Activated T-cell treated with anti-CD3 and anti-CD28 coated beads, Interleukin-2, amount 50 U/mL, for 72 hours (primary cell): ENCODE results near the gene N4BP3. TPM values are rescaled to one million over a fixed set of nuclear protein-coding genes. Genes with fewer than 3 reads are reported as not detected.

Experiments
- ATAC-seq, 2 donors: fragments of 150-1000 bp; cut with Tn5 transposase; replicated peaks in 1 of 2; 2 replicates each; pipeline ENCODE4 v1.10.0; 2021; ENCODE audit warnings: moderate library complexity in 2 of 2, mild to moderate bottlenecking in 1 of 2
- DNase-seq, 2 donors: peaks; one replicate each; pipeline ENCODE4 v3.0.0; 2021 to 2022; ENCODE audit warnings: mixed read lengths in 1 of 2
- H3K27ac Mint-ChIP-seq: one replicate; pipeline ENCODE4 v1.8.0; 2022; ENCODE audit warnings: mild to moderate bottlenecking, moderate library complexity, mixed read lengths
- H3K27me3 Mint-ChIP-seq: one replicate; pipeline ENCODE4 v1.8.0; 2022; ENCODE audit warnings: low read depth, mixed read lengths
- H3K36me3 Mint-ChIP-seq, 2 donors: one replicate each; pipeline ENCODE4 v1.8.0; 2022; ENCODE audit warnings: mixed read lengths in 2 of 2, mild to moderate bottlenecking in 1 of 2; ENCODE audit not compliant: insufficient read depth in 2 of 2
- H3K4me1 Mint-ChIP-seq: one replicate; pipeline ENCODE4 v1.8.0; 2022; ENCODE audit warnings: low read depth, mixed read lengths
- H3K4me3 Mint-ChIP-seq, 2 donors: one replicate each; pipeline ENCODE4 v1.8.0; 2022; ENCODE audit warnings: mild to moderate bottlenecking in 2 of 2, mixed read lengths in 2 of 2, moderate library complexity in 2 of 2
- H3K9me3 Mint-ChIP-seq, 2 donors: one replicate each; pipeline ENCODE4 v1.8.0; 2022; ENCODE audit warnings: mixed read lengths in 2 of 2
- total RNA-seq, 2 donors: library from RNA; stranded (reverse); gene quantifications; one replicate each; pipeline ENCODE4 v1.2.3, GENCODE V29; 2022

The N4BP3 gene
- total RNA-seq, 2 donors from 2014 or later = 5.6 to 6.0 TPM

DNA sequence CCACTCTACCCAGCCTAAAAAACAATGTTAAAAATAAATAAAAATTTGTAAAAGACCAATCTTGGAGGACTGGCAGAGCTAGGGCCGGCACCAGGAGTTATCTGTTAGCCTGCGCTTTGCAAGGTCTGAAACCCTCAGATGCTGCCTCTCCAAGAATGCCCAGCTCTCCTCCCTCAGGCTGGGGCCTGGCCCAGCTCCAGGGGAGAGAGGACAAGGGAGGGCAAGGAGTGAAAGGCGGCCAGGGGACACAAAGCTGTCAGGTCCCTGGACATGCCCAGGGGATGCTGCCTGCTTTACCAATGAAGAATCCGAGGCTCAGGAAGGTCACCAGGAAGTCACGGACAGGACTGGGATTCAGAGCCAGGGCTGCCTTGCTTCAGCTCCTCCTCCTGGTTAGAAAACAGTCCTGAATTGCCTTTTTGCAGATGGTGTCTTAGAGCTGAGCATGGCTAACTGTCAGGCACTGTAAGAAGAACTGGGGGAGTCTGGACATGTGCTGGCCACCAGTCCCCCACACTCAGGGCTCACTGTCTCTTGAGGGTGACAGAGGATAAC lies 5.5 kb upstream of the N4BP3 start:
- H3K9me3 Mint-ChIP-seq = no peaks in the 10 kb centered on the region
- no peak overlapping the region for H3K27ac Mint-ChIP-seq
- H3K36me3 Mint-ChIP-seq = no peaks in the 10 kb centered on the region
- ATAC-seq (no peak), DNase-seq (no peak)
- H3K4me1 Mint-ChIP-seq = peaks cover 5% of the 10 kb centered on the region
- no peaks in the 10 kb centered on the region for H3K27me3 Mint-ChIP-seq
- H3K4me3 Mint-ChIP-seq = no peak overlapping the region

GRCh38 chr5:178108446-178108845 lies 4.9 kb upstream of the N4BP3 start:
- H3K27me3 Mint-ChIP-seq = no peaks in the 10 kb centered on the region
- ATAC-seq = no peak
- H3K4me3 Mint-ChIP-seq = no peak overlapping the region
- no peaks in the 10 kb centered on the region for H3K9me3 Mint-ChIP-seq
- no peak for DNase-seq
- peaks cover 5% of the 10 kb centered on the region for H3K4me1 Mint-ChIP-seq
- no peaks in the 10 kb centered on the region for H3K36me3 Mint-ChIP-seq
- H3K27ac Mint-ChIP-seq = no peak overlapping the region

GRCh38 chr5:178108966-178109365 lies 4.4 kb upstream of the N4BP3 start:
- no peak for ATAC-seq
- Mint-ChIP-seq H3K9me3 (no peaks in the 10 kb centered on the region), H3K4me1 (peaks cover 5% of the 10 kb centered on the region), H3K27ac (no peak overlapping the region), H3K27me3 (no peaks in the 10 kb centered on the region), H3K36me3 (no peaks in the 10 kb centered on the region), H3K4me3 (no peak overlapping the region)
- no peak for DNase-seq

GRCh38 chr5:178110511-178110910 lies 2.8 kb upstream of the N4BP3 start:
- H3K36me3 Mint-ChIP-seq = peaks cover 0 to 2% of the 10 kb centered on the region in 2 donors
- H3K27ac Mint-ChIP-seq = no peak overlapping the region
- DNase-seq (no peak), ATAC-seq (no peak)
- H3K4me3 Mint-ChIP-seq = no peak overlapping the region
- H3K27me3 Mint-ChIP-seq = no peaks in the 10 kb centered on the region
- peaks cover 15% of the 10 kb centered on the region for H3K4me1 Mint-ChIP-seq
- H3K9me3 Mint-ChIP-seq = no peaks in the 10 kb centered on the region

DNA sequence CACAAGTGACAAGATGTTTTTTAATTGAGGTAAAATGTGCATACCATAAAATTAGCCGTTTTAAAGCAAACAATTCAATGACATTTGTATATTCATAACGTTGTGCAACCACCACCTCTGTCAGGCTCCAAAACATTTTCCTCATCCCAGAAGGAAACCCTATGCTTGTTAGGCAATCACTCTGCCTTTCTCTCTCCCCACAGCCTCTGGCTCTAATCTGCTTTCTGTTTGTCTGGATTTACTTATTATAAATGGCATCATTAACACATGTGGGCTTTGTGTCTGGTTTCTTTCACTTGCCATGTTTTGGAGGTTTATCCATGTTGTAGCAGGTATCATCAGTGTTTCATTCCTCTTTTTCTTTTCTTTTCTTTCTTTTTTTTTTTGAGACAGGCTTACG lies 1.4 kb upstream of the N4BP3 start:
- no peak for ATAC-seq
- no peak overlapping the region for H3K27ac Mint-ChIP-seq
- DNase-seq = no peak
- peaks cover 0 to 2% of the 10 kb centered on the region in 2 donors for H3K36me3 Mint-ChIP-seq
- peaks cover 29% of the 10 kb centered on the region for H3K4me1 Mint-ChIP-seq
- H3K4me3 Mint-ChIP-seq = no peak overlapping the region
- no peaks in the 10 kb centered on the region for H3K27me3 Mint-ChIP-seq
- H3K9me3 Mint-ChIP-seq = no peaks in the 10 kb centered on the region

DNA sequence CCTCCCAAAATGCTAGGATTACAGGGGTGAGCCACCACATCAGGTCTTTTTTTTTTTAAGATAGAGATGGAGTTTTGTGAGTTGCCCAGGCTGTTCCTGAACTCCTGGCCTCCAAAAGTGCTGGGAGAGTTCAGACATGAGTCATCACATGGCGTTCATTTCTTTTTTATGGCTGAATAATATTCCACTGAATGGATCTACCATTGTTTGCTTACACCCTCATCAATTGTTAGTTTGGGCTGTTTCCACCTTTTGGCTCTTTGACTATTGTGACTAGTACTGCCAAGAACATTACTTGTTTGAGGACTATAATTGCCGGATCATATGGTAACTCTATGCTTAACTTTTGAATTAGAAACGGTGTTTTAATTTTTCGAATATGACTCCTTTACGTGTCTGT lies 787 bp upstream of the N4BP3 start:
- ATAC-seq = no peak
- H3K4me3 Mint-ChIP-seq = peak overlapping the region; percentile 86 to 93
- no peaks in the 10 kb centered on the region for H3K27me3 Mint-ChIP-seq

GRCh38 chr5:178113841-178114324 lies 551 bp downstream of the N4BP3 start:
- peaks cover 0 to 2% of the 10 kb centered on the region in 2 donors for H3K36me3 Mint-ChIP-seq
- H3K4me1 Mint-ChIP-seq = peaks cover 31% of the 10 kb centered on the region
- peak; percentile 2 to 21 for ATAC-seq
- H3K9me3 Mint-ChIP-seq = no peaks in the 10 kb centered on the region
- DNase-seq = peak in 1 of 2 donors; percentile 22
- no peak overlapping the region for H3K27ac Mint-ChIP-seq
- peak overlapping the region; percentile 98 to 99 for H3K4me3 Mint-ChIP-seq
- H3K27me3 Mint-ChIP-seq = no peaks in the 10 kb centered on the region

More for the DNA sequence above, 787 bp upstream of the N4BP3 start:
- peak overlapping the region; percentile 92 for H3K27ac Mint-ChIP-seq
- no peak for DNase-seq
- H3K36me3 Mint-ChIP-seq = peaks cover 0 to 2% of the 10 kb centered on the region in 2 donors
- no peaks in the 10 kb centered on the region for H3K9me3 Mint-ChIP-seq
- peaks cover 31% of the 10 kb centered on the region for H3K4me1 Mint-ChIP-seq

- Mint-ChIP-seq H3K36me3 (peaks cover 0 to 2% of the 10 kb centered on the region in 2 donors), H3K27me3 (no peaks in the 10 kb centered on the region), H3K4me3 (peak overlapping the region; percentile 98 to 99), H3K9me3 (no peaks in the 10 kb centered on the region), H3K27ac (no peak overlapping the region), H3K4me1 (peaks cover 31% of the 10 kb centered on the region)
- ATAC-seq = peak; percentile 37
- peak; percentile 48 to 55 for DNase-seq
These were observed 1.2 kb downstream of the N4BP3 start for GRCh38 chr5:178114325-178115135.

GRCh38 chr5:178115136-178115813 lies 1.9 kb downstream of the N4BP3 start:
- Mint-ChIP-seq H3K4me1 (peaks cover 31% of the 10 kb centered on the region), H3K27me3 (no peaks in the 10 kb centered on the region), H3K27ac (no peak overlapping the region), H3K9me3 (no peaks in the 10 kb centered on the region), H3K4me3 (peak overlapping the region; percentile 98 to 99), H3K36me3 (peaks cover 0 to 2% of the 10 kb centered on the region in 2 donors)
- no peak for DNase-seq
- peak in 1 of 2 donors; percentile 15 for ATAC-seq

DNA sequence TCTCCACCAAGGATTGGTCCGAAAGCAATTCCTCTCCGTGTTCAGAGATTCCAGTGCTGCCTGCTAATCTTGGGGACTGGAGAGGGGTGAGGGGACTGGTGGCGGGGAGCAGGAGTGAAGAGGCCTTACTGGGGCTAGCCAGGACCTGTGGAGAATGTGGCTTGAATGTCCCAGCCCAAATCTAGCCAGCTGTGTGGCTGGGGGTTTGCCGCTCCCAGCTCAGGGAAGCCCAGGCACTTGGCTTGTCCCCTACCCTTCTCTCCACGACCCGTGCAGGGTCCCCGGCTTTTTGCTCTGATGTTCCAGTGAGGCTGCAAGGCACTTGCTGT lies 2.4 kb downstream of the N4BP3 start:
- Mint-ChIP-seq H3K27ac (no peak overlapping the region), H3K4me3 (peak overlapping the region; percentile 69 to 99), H3K4me1 (peaks cover 31% of the 10 kb centered on the region), H3K9me3 (no peaks in the 10 kb centered on the region), H3K27me3 (no peaks in the 10 kb centered on the region), H3K36me3 (peaks cover 0 to 2% of the 10 kb centered on the region in 2 donors)
- ATAC-seq (no peak), DNase-seq (no peak)

- no peak overlapping the region for H3K27ac Mint-ChIP-seq
- H3K9me3 Mint-ChIP-seq = no peaks in the 10 kb centered on the region
- peaks cover 0 to 2% of the 10 kb centered on the region in 2 donors for H3K36me3 Mint-ChIP-seq
- peaks cover 34% of the 10 kb centered on the region for H3K4me1 Mint-ChIP-seq
- peak overlapping the region; percentile 69 to 99 for H3K4me3 Mint-ChIP-seq
- DNase-seq = peak; percentile 70 to 84
- no peaks in the 10 kb centered on the region for H3K27me3 Mint-ChIP-seq
- peak; percentile 43 to 54 for ATAC-seq
These were observed 3.0 kb downstream of the N4BP3 start for GRCh38 chr5:178116143-178116885.

DNA sequence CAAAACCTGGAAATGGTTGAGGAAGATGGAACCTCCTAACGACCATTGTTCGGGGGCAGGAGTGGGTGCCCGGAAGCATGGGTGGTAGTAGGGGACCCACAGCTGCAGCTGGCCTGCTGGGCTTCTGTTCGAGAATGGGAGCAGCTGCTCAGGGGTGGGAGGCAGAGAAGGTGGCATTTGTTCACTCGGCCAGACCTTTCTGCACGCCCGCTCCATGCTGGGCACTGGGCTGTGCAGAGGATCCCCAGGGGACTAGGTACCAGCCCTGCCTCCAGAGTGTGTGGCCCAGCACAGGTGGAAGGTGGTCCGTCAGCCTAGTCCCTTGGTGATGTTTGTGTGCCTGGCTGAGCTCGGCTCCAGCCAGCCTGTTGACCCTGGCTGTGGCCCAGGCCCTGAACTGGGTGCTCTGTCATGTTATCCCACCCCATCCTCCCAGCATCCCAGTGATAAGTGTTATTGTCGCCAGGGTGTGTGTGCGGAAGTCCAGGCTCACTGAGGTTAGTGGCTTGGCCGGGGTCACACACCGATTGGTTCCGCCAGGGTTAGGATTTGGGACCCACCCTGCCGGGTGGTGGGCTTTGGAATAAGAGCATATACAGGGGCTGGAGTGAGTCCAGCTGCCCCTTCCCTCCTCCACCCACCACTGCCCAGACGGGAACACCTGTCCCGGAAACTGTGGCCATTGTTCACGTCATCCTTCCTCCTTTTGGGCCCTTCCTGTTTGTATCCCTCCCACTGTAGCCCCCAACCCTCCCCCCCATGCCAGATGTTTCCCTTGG lies 4.8 kb downstream of the N4BP3 start:
- Mint-ChIP-seq H3K36me3 (peaks cover 0 to 2% of the 10 kb centered on the region in 2 donors), H3K9me3 (no peaks in the 10 kb centered on the region), H3K4me1 (peaks cover 39% of the 10 kb centered on the region), H3K4me3 (no peak overlapping the region), H3K27ac (no peak overlapping the region), H3K27me3 (no peaks in the 10 kb centered on the region)
- DNase-seq = no peak
- no peak for ATAC-seq
